NCI-H1436 treated with DMSO at 0.1 percent for 48 hours (cell line): ENCODE data around the gene IFI16.
A peak's percentile ranks its signal among the peaks of the same experiment; 100 is the strongest.
"Not testable (repeated sequence)": the region's sequence is repeated elsewhere in the genome, so short reads cannot be mapped to it uniquely, and the experiment has no call there.

ENCODE experiments used
- DNase-seq: peaks from one replicate; lab custom pipeline; 2025; lab: John Stamatoyannopoulos, UW

IFI16 gene

DNA sequence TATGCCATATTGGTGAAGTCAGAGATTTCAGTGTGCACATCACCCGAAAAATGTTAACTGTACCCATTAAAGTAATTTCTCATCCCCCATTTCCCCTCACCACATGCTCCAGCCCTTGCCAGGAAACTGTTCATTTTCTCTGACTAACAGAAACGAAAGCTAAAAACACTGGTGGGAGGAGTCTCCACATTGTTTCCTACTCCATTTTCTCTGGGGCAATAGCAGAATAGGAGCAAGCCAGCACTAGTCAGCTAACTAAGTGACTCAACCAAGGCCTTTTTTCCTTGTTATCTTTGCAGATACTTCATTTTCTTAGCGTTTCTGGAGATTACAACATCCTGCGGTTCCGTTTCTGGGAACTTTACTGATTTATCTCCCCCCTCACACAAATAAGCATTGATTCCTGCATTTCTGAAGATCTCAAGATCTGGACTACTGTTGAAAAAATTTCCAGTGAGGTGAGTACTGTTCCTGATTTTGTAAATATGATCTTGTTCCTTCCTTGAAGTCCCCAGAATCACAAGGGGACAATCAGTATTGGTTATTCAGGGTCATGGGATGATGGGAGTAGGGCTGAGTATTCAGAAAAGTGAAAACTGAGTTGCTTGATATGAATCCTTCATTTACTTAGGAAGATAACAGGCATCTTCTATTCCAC is at the start of gene IFI16:
IFI16 (plus strand) TSS at position 204 of the 658 bp plus-strand sequence. CDS start 4,774 bp downstream, outside the sequence.
- DNase-seq, result peak; percentile 26

DNA sequence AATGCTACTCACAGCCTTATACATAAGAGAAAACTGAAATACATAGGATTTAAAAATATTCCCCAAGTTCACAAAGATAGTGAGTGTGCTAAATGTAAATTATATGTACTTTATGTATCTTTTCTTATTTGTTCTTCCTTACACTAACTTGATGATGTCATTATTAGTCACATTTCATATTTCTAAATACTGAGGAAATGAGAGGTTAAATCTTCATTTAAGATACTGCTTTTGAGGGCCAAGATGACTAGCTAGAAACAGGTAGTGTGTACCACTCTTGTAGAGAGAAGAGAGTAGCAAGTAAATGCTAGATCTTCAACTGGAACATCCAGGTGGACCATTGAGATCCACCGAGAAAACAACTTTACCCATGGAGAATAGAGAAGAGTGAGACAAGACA is 48.5 kb upstream of the IFI16 start:
- DNase-seq, result no peak

DNA sequence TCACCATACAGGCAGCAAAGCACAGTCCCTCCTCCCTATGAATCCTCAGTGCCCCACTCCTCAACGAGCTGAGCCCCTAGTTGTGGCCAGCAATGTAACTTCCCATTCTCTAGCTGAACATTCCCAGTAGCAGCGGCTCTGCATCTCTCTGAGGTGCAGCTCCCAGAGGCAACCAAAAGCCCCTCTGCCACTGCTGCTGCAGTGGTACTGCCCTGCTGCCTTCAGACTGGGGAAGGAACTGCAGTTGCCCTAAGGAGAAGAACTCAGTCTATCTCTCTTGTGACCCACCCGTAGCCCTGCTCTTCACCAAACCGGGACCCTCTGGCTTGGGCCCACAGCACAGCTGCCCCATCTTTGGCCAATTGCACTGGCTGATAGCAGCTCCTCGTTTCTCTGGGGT is 46.7 kb upstream of the IFI16 start:
- no peak for DNase-seq

DNA sequence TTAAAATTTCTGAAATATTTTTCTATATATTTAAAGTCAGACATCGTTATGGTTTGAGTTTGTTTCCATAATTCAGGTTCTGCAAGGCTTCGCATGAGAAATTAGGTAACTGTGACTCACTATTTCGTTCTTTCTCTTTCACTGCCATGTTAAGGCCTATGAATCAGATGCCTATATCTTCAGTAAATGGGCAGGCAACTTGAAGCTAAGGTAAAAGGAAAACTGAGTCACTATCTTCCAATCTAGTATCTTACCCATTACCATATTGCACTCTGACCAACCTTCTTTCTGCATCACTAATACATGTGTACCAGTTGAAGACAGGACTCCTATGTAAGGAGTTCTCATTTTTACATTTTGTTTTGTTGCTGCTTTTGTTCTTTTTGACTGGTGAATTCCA is 40.5 kb upstream of the IFI16 start:
- DNase-seq, result no peak

DNA sequence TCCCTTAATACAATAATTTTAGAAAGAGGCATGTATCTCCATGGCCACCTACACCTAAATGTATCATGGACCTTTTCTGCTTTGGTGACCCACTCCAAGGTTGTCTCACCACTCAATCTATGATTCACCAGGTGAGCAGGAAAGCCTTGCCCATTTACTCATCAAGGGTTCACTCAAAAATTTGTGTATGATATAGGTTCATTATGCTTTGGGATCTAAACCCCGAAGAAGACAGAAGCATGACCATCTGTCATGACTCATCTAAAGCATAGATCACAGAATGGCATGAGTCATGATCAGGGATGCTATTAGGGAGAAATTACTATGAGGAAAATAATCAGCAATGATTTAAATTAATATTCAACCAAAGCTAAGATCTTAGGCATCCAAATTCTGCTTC is 39.9 kb upstream of the IFI16 start:
- no peak for DNase-seq

DNA sequence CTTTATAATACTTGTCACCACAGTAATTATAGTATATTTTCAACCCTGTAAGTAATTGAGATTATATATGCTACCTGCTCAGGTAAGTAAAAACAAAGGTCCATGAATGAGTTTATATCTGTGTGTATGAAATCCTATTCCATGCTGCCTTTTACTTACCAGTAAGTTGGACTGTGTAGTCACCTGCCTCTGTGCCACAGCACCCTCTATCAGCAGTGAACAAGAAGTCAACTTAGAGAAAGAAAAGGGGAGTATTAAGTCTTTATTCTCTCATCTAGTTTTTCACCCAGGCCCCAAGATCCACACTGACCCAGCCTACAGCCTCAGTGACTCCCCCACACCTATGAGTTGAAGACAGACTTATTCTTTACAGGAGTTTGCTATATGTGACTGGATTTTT is 36.9 kb upstream of the IFI16 start:
- no peak for DNase-seq

DNA sequence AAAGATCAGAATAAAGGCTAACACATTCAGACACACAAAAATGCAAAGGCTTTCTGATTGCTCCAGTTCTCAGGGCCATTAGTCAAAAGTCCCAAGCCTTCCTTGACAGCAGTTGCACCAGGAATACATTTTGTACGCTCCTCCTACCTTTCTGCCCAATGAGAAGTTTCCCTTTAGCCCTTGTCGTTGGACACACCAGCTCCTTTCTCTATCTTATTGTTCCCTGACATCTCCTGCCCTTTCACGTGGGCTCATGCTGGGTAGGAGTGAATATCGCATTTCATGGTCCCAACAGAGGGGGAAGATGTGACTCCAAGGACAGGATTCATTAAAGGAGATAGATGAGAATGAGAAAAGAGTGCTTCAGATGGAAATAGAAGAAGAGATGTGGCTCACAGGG is 33.5 kb upstream of the IFI16 start:
- no peak for DNase-seq

DNA sequence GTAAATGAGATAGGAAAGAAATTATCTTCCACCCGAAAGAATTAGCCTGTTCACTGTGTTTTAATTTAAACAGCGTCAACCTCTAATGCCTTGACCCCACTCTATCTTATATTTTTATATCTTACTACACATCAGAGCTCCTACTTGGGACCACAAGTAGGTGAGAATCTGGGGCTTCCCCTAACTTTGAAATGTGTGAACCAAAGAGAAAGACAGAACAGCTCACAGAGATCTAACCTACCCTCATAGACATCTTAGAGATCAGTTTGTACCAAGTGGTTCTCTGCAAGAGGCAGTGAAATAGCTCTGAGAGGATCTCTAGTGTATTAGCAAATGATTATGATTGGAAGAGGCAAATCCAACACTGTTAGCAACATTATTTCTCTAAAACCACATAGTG is 31.0 kb upstream of the IFI16 start:
- no peak for DNase-seq

DNA sequence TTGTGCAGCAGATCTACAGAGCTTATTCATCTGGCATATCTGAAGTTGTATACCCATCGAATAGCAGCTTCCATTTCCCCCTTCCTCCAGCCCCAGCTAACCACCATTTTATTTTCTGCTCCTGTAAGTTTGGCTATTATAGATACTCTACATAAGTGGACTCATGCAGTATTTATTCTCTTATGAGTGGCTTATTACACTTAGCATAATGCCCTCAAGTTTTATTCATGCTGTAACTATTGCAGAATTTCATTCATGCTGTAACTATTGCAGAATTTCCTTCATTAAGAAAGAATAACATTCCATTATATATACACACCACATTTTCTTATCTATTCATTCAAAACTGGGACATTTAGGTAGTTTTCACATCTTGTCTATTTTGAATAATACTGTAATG is 30.5 kb upstream of the IFI16 start:
- no peak for DNase-seq

DNA sequence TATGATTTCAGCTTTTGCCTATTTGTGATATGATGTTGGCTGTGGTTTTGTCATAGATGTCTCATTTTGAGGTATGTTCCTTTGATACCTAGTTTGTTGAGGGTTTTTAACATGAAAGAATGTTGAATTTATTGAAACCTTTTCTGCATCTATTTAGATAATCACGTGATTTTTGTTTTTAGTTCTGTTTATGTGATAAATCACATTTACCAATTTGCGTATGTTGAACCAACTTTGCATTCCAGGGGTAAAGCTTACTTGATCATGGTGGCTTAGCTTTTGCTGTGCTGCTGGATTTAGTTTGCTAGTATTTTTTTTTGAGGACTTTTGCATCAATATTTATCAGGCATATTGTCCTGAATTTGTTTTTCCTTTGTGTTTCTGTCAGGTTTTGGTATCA is 26.5 kb upstream of the IFI16 start:
- no peak for DNase-seq

DNA sequence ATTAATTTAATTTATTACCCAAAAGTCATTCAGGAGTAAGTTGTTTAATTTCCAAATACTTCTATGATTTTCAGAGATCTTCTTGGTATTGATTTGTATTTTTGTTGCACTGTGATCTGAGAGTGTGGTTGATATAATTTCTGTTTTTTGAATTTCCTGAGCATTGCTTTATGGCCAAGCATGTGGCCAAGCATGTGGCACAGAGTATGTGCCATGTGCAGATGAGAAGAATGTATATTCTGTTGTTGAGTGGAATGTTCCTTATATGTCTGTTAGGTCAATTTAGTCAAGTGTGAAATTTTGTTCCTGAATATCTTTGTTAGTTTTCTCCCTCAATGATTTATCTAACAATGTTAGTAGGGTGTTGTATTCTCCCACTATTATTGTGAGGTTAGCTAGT is 25.3 kb upstream of the IFI16 start:
- DNase-seq, result no peak

DNA sequence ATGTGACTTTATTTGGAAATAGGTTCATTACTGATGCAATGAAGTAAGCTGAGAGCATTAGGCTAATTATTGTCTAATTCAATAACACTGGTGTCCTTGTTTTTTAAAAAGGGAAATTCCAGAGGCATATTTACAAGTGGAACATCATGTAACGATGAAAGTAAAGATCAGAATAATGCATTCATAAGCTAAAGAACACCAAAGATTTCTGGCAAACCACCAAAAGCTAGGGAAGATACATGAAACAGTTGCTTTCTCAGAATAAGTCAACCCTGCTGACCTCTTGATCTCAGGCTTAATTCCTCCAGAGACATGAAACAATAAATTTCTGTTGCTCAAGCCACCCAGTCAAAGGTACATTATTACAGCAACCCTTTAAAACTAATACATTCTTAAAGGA is 20.3 kb upstream of the IFI16 start:
- DNase-seq, result no peak

DNA sequence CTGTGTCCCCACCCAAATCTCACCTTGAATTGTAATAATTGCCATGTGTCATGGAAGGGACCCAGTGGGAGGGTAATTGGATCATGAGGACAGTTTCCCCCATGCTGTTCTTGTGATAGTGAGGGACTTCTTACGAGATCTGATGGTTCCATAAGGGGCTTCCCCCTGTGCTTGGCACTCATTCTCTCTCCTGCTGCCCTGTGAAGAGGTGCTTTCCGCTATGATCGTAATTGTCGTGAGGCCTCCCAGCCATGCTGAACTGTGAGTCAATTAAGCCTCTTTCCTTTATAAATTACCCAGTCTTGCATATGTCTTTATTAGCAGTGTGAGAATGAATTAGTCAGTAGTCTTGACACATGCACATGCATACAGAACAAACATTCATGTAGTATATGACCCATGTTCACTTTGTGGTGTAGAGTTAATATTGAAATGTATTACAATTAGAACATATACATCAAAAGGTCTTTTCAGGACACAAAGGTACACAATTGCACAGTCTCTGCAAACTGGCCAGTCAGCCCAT is 16.9 kb upstream of the IFI16 start:
- no peak for DNase-seq

DNA sequence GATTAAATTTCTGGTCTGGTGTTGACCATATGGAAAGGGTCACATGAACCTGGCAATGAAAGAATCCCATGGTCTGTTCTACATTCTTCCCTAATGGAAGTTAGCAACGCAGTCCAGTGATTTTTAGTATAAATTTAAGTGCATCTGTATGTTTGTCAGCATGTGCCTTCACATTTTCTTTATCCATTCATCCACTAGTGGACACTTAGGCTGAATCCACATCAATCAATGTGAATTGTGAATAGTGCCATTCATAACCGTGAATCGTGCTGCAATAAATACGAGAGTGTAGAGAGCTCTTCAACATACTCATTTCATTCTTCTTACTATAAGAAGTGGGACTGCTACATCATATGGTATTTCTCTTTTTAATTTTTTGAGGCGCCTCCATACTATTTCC is 12.7 kb upstream of the IFI16 start:
- DNase-seq, result no peak

DNA sequence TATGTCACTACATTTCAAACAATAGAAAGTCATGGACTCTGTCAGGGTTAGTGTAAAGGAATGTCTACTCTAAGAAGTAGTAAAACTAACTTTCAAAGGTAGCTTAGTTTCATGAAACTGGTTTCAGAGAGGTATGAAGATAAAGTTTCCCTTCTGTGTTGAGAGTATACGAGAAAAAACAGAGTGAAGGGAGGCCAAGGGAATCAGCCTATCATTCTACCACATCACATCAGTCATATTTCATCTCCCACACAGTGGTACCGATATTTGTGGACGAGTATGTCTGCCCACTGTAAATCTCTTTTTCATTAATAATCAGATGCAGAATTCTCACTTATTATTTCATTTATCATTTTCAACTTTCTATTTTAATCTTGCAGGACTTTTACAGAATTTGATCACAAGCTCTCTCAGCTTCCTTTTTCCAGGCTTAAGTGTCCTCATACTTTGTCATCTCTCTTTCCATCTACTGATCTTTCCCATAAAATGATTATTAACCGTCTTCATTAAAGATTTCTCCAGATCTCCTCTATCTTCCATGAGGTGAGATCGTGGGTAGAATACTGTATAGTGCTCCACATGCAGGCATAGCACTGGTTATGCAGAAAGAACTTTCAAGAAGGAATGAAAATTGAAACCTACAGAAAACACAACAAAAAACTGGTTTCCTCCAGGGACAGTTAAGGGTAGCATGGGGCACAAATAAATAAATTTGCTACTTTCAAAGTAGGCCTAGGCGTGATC is 11.5 kb upstream of the IFI16 start:
- no peak for DNase-seq

DNA sequence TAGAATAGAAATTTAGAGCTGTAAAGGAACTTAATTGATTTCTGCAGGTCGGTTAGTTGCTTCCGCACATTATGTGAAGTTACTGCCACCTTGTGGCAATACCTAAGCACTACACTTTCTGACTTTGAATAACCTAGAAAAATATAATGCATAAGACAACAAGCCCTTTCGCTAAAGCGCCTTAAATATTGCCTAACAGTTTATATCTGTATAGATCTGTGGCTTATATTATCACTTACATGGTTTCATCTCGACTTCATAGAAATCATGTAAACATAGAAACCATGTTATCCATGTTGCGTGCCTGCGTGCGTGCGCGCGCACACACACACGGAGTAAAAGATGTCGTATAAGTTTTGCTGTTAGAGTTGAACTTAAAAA is 10.9 kb upstream of the IFI16 start:
- DNase-seq, result peak; percentile 7

DNA sequence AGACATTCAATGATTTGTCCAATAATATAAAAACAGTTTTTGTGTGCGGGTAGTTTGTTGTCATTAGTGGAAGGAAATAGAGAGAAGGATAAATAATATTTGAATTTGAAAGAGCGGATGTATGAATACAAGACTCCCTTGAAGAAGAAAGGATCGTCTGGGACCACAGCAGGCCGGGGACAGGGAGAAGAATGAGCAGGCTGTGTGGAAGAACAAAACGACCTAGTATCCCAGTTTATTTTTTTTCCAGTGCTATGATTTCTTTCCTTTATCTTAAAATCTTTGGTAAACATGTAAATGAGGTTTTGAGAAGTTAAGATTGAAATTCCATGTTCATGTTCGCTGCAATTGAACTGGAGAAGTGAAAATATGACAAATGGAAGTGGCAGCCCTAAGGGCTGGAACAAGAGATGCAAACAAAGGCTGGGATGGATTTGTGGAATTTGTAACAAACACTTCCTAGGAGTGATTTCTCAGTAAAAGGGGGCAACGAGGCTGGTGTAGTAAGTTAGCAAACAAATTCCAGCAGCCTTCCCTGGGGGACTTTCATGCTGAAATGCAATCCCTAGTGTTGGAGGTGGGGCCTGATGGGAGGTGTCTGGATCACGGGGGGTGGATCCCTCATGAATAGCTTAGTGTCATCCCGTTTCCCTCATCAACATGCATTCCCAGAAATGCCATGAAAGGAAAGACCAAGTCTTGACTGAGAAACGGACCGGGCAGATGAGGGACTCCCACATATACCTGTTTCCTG is 10.2 kb upstream of the IFI16 start:
- no peak for DNase-seq

DNA sequence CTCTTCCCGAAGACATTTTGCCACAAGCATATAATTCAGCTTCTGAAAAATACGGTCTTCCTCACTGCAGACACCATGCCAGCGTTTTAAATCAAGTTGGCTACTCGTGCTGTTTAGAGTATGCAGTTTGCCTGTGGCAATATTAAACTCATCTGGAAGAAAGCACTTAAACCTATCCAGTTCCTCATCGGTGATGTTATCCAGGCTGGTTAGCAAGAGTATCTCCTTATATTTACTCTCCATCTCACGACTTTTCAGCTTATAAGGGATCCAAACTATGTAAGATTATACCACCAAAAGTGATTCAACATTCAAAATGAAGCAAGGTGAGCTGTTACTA is 9.7 kb upstream of the IFI16 start:
- no peak for DNase-seq

DNA sequence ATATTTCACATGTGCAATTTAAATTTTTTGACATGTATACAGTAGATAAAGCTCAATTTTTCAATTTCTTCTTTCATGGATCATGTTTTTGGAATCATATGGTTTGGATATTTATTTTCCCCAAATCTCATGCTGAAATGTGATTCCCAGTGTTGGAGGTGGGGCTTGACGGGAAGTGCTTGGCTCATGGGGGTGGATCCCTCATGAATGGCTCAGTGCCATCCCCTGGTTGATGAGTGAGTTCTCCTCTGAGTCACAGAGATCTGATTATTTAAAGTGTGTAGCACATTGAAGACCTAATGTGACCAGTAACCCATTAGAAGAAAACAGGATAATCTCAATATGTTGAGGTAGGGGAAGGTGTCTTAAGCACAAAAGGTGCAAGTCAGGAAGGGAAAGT is 9.1 kb upstream of the IFI16 start:
- no peak for DNase-seq

DNA sequence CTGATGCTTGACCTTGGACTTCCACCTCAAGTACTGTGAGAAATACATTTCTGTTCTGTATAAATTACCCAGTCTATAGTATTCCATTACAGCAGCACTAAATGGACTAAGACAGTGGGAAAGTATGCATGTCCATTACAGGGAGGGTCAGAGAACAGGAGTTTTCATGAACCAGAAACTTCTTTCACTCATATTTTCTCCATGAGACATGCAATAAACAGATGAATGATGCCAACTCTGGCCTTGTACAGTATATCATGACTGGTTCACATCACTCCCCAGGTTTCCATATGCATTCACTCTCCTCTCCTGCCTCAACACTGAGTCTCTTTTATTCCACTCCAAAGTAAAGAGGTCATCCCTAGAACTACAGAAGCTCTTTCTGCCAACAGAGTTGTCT is 4.5 kb upstream of the IFI16 start:
- DNase-seq, result no peak

DNA sequence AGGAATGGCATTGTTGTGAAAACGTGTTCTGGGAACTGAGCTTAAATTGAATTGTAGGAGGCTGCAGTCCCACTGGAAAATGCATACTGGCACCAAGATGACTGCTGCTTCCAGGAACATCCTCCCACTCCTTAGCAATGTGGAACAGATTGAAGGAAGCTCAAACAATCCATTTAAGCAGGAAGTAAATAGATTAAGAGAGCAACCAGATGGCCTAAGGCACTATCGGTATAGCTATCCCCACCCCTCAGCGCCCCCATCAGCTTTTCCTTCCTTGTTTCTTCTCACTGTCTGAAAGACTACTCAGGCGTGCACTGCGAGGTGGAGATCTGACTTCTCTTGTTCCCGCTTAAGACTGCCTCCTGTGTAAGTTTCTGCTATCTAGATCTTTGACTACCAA is 4.0 kb upstream of the IFI16 start:
- DNase-seq, result no peak

DNA sequence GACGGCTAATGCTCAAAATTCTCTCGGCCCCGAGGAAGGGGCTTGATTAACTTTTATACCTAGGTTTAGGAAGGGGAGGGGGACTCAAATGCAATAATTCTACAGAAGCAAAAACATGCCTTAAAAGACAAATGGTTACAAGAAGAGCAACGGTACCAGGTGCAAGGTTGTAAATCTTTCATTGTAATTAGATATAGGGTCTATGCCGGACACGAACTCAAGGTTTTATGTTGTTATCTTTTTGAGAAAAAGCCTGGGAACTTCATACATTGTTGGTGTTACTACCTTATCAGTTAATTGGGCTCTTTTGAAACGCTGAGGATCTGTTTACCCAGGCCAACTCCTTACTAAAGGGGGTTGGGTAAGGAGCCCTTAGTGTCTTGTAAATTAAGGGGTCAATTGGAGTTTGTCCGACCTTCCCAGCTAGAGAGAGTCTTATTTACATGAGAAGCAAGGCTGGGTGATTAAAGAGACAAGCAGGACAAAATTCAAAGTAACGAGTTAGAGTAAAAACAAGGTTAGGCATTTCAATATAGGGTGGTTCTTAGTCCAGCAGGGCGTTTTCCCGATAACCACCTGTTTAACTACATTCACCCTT is 3.4 kb upstream of the IFI16 start:
- not testable (repeated sequence) for DNase-seq

DNA sequence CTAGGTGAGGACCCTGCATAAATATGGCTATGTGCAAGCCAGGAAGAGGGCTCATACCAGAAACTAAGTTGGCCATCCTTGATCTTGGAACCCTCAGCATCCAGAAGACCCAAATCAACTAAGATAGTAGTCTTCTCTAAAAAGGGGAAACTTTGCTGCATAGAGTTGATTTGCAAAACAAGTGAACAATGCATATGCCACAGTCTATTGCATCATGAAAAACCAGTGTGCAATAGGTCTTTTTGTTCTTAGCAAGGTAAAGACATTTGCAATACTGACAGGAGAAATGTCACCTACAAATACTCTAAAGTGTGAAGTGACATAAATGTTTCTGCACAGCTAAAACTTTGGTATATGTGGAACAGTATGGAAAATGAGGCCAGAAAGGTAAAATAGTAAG is 2.0 kb upstream of the IFI16 start:
- DNase-seq, result no peak
